GM23248 (cell line): Measurements from ENCODE around the gene CLRN2. TPM values are rescaled to one million over a fixed set of nuclear protein-coding genes. Genes with fewer than 3 reads are reported as not detected.
"Not testable (repeated sequence)": the region's sequence is repeated elsewhere in the genome, so short reads cannot be mapped to it uniquely, and the experiment has no call there.

Source experiments
- DNase-seq: peaks from one replicate; pipeline ENCODE4 v3.0.0-alpha.2; 2015
- H2AFZ ChIP-seq: fragments of 200-600 bp; sonication (generic); 2 replicates; pipeline ENCODE4 v1.6.1; 2016; ENCODE audit warnings: antibody characterized with exemption
- H3F3A ChIP-seq: fragments of 200-600 bp; sonication (generic); 2 replicates; pipeline ENCODE4 v1.6.1; 2016; ENCODE audit warnings: mild to moderate bottlenecking, antibody characterized with exemption, mixed run types; ENCODE audit not compliant: insufficient read depth
- H3K27ac ChIP-seq: fragments of 200-600 bp; sonication (generic); 2 replicates; pipeline ENCODE4 v1.5.1; 2016; ENCODE audit warnings: mild to moderate bottlenecking
- H3K27me3 ChIP-seq: fragments of 200-600 bp; sonication (generic); replicated peaks from 2 replicates; pipeline ENCODE4 v1.6.1; 2016; ENCODE audit warnings: mild to moderate bottlenecking; ENCODE audit not compliant: insufficient read depth
- H3K36me3 ChIP-seq: fragments of 200-600 bp; sonication (generic); 2 replicates; pipeline ENCODE4 v1.6.1; 2016; ENCODE audit warnings: low read depth, mild to moderate bottlenecking
- H3K4me1 ChIP-seq: fragments of 200-600 bp; sonication (generic); 2 replicates; pipeline ENCODE4 v1.6.1; 2016; ENCODE audit warnings: mild to moderate bottlenecking; ENCODE audit not compliant: insufficient read depth
- H3K4me2 ChIP-seq: fragments of 200-600 bp; sonication (generic); one replicate; pipeline ENCODE4 v1.6.1; 2016; ENCODE audit warnings: mild to moderate bottlenecking; ENCODE audit not compliant: unreplicated experiment
- H3K4me3 ChIP-seq: fragments of 200-600 bp; sonication (generic); 2 replicates; pipeline ENCODE4 v1.5.1; 2016; ENCODE audit warnings: mild to moderate bottlenecking
- H3K79me2 ChIP-seq: fragments of 200-600 bp; sonication (generic); 2 replicates; pipeline ENCODE4 v1.6.1; 2016; ENCODE audit warnings: mild to moderate bottlenecking; ENCODE audit not compliant: insufficient read depth
- H3K9ac ChIP-seq: fragments of 200-600 bp; sonication (generic); 2 replicates; pipeline ENCODE4 v1.6.1; 2016; ENCODE audit warnings: mild to moderate bottlenecking
- H3K9me2 ChIP-seq: fragments of 200-600 bp; sonication (generic); 2 replicates; pipeline ENCODE4 v1.6.1; 2016; ENCODE audit warnings: mixed run types, mild to moderate bottlenecking, moderate library complexity; ENCODE audit not compliant: insufficient read depth
- H3K9me3 ChIP-seq: fragments of 200-600 bp; sonication (generic); one replicate; pipeline ENCODE4 v1.6.1; 2017; ENCODE audit warnings: low read depth
- H4K20me1 ChIP-seq: fragments of 200-600 bp; sonication (generic); 2 replicates; pipeline ENCODE4 v1.6.0; 2016; ENCODE audit not compliant: insufficient read depth
- EZH2 ChIP-seq: fragments of 200-600 bp; sonication (generic); IDR thresholded peaks from 2 replicates; pipeline ENCODE4 v1.6.1; 2018; ENCODE audit warnings: antibody characterized with exemption, mild to moderate bottlenecking; ENCODE audit not compliant: insufficient read depth, poor library complexity, severe bottlenecking
- EZH2phosphoT487 ChIP-seq: fragments of 200-600 bp; sonication (generic); IDR thresholded peaks from 2 replicates; pipeline ENCODE4 v1.6.1; 2018; ENCODE audit warnings: antibody characterized with exemption, moderate library complexity, mild to moderate bottlenecking, low read depth; ENCODE audit not compliant: insufficient read depth
- WGBS, 2 experiments: methylation state at CpG; one replicate each; pipeline ENCODE4 v1.1.6; 2015 to 2017; ENCODE audit warnings: low lambda C conversion rate in 2 of 2, low coverage in 1 of 2; ENCODE audit errors: missing lambda C conversion rate in 2 of 2; 5-methylcytosine and 5-hydroxymethylcytosine counted together
- in situ Hi-C: fragments of 300-500 bp; cut with MboI; formaldehyde crosslinking; loops from 2 replicates; pipeline ENCODE4 v1.15.0; 2020
- polyA plus RNA-seq: library from polyadenylated mRNA; unstranded; fragments of >200 nt; fragmentation: Nextera tagmentation; extraction: Ambion mirVana; gene quantifications from 2 replicates; pipeline ENCODE4 v1.2.1, GENCODE V29; 2016
- total RNA-seq: library from RNA; depleted of rRNA; stranded (reverse); fragments of >200 nt; shearing (Covaris generic); gene quantifications from 2 replicates; pipeline ENCODE4 v1.2.3, GENCODE V29; 2014

Gene CLRN2
- total and polyA plus RNA-seq, 2 experiments from 2014 or later = not detected

- Histone ChIP-seq H3K27ac (no peak overlapping the region), H3K36me3 (no peaks in the 10 kb centered on the region), H3K4me3 (no peak overlapping the region), H2AFZ (no peak overlapping the region), H3K79me2 (no peaks in the 10 kb centered on the region), H3K9me2 (no peaks in the 10 kb centered on the region), H4K20me1 (no peaks in the 10 kb centered on the region), H3F3A (no peaks in the 10 kb centered on the region), H3K9ac (no peak overlapping the region), H3K27me3 (no peaks in the 10 kb centered on the region), H3K4me2 (no peak overlapping the region), H3K9me3 (no peaks in the 10 kb centered on the region), H3K4me1 (no peaks in the 10 kb centered on the region)
- TF ChIP-seq EZH2phosphoT487 (no peak), EZH2 (no peak)
- WGBS, 2 experiments = 41 to 43% methylated on average over 8 of the region's 8 CpGs
- in situ Hi-C loops = no loop called here
- no peak for DNase-seq
These were observed 16.7 kb downstream of the CLRN2 start for GRCh38 chr4:17531538-17532285.

GRCh38 chr4:17534705-17535104, 19.7 kb downstream of the CLRN2 start:
- H3K27me3 ChIP-seq = no peaks in the 10 kb centered on the region
- H4K20me1 ChIP-seq = no peaks in the 10 kb centered on the region
- WGBS, 2 experiments = 79 to 84% methylated on average over 4 of the region's 4 CpGs
- H3K9ac ChIP-seq = no peak overlapping the region
- no peaks in the 10 kb centered on the region for H3F3A ChIP-seq
- H3K36me3 ChIP-seq = no peaks in the 10 kb centered on the region
- no peak for DNase-seq
- no peaks in the 10 kb centered on the region for H3K9me3 ChIP-seq
- in situ Hi-C loops = no loop called here
- H3K4me2 ChIP-seq = no peak overlapping the region
- no peak overlapping the region for H3K4me3 ChIP-seq
- H3K4me1 ChIP-seq = no peaks in the 10 kb centered on the region
- H2AFZ ChIP-seq = no peak overlapping the region
- no peaks in the 10 kb centered on the region for H3K79me2 ChIP-seq
- TF ChIP-seq EZH2 = no peak
- no peak for TF ChIP-seq EZH2phosphoT487
- no peaks in the 10 kb centered on the region for H3K9me2 ChIP-seq
- no peak overlapping the region for H3K27ac ChIP-seq

- no peaks in the 10 kb centered on the region for H3K36me3 ChIP-seq
These were observed 20.3 kb downstream of the CLRN2 start for GRCh38 chr4:17535242-17535641.

GRCh38 chr4:17535906-17536305, 20.9 kb downstream of the CLRN2 start:
- Histone ChIP-seq H3K9me3 (no peaks in the 10 kb centered on the region), H3K79me2 (no peaks in the 10 kb centered on the region), H3K27ac (no peak overlapping the region), H3K36me3 (no peaks in the 10 kb centered on the region), H2AFZ (no peak overlapping the region), H4K20me1 (no peaks in the 10 kb centered on the region), H3K4me2 (no peak overlapping the region), H3F3A (no peaks in the 10 kb centered on the region), H3K27me3 (no peaks in the 10 kb centered on the region; the same call in 1 of the 2 replicates), H3K4me1 (no peaks in the 10 kb centered on the region), H3K9ac (no peak overlapping the region), H3K9me2 (no peaks in the 10 kb centered on the region), H3K4me3 (no peak overlapping the region)
- TF ChIP-seq EZH2 (no peak), EZH2phosphoT487 (no peak)
- WGBS, 2 experiments = 76 to 78% methylated on average over 3 of the region's 3 CpGs
- in situ Hi-C loops = no loop called here
- DNase-seq = no peak

More at GRCh38 chr4:17535242-17535641, 20.3 kb downstream of the CLRN2 start:
- in situ Hi-C loops = no loop called here
- Histone ChIP-seq H3K79me2 (no peaks in the 10 kb centered on the region), H3K9ac (no peak overlapping the region), H3K9me3 (no peaks in the 10 kb centered on the region), H2AFZ (0 out of 2 replicates have a peak overlapping the region, but pooled peaks have one; percentile 14), H3F3A (no peaks in the 10 kb centered on the region), H3K4me1 (no peaks in the 10 kb centered on the region), H3K4me3 (no peak overlapping the region), H3K9me2 (no peaks in the 10 kb centered on the region), H3K4me2 (no peak overlapping the region), H4K20me1 (no peaks in the 10 kb centered on the region), H3K27ac (no peak overlapping the region), H3K27me3 (no peaks in the 10 kb centered on the region; the same call in 1 of the 2 replicates)
- no peak for TF ChIP-seq EZH2
- TF ChIP-seq EZH2phosphoT487 = no peak
- no peak for DNase-seq
- 59 to 64% methylated on average over 4 of the region's 4 CpGs for WGBS, 2 experiments

- H3K4me2 ChIP-seq, H3F3A ChIP-seq, H3K9me3 ChIP-seq, H2AFZ ChIP-seq, H3K9ac ChIP-seq, in situ Hi-C loops, H3K4me1 ChIP-seq, H3K9me2 ChIP-seq, H3K27me3 ChIP-seq, H3K36me3 ChIP-seq, H3K4me3 ChIP-seq, H3K79me2 ChIP-seq, DNase-seq, H3K27ac ChIP-seq, H4K20me1 ChIP-seq: not testable (repeated sequence)
- 66 to 70% methylated on average over 6 of the region's 6 CpGs for WGBS, 2 experiments
These were observed 22.1 kb downstream of the CLRN2 start for GRCh38 chr4:17537060-17537459.
